Gastrocnemius medialis (tissue), 4 donors: Measurements from ENCODE around the gene MICALL2. TPM values are rescaled to one million over a fixed set of nuclear protein-coding genes. Genes with fewer than 3 reads are reported as not detected.

Experiments used
- ATAC-seq, 2 donors: fragments of 150-250 bp; one replicate each; pipeline ENCODE4 v1.9.1; 2016
- DNase-seq, 2 donors: peaks; one replicate each; pipeline ENCODE4 v3.0.0-alpha.2; 2019
- H3K27ac ChIP-seq, 4 donors: fragments of 200-600 bp; sonication (generic); 1 replicate in 1 of 4; 2 replicates in 3 of 4; pipeline ENCODE4 v1.5.1; 2016 to 2018; ENCODE audit warnings: mild to moderate bottlenecking in 2 of 4, moderate library complexity in 1 of 4
- H3K27me3 ChIP-seq, 3 donors: fragments of 200-600 bp; sonication (generic) in 2 of 3; 1 replicate in 1 of 3; 2 replicates in 2 of 3; pipeline versions ENCODE4 v1.5.1 to v1.6.0; 2016 to 2019; ENCODE audit warnings: mild to moderate bottlenecking in 1 of 3, moderate library complexity in 1 of 3
- H3K36me3 ChIP-seq, 2 donors: fragments of 200-600 bp; sonication (generic) in 1 of 2; one replicate each; pipeline ENCODE4 v1.5.1; 2017 to 2018
- H3K4me1 ChIP-seq, 2 donors: fragments of 200-600 bp; sonication (generic) in 1 of 2; one replicate each; pipeline ENCODE4 v1.5.1; 2016 to 2017; ENCODE audit warnings: mild to moderate bottlenecking in 2 of 2
- H3K4me3 ChIP-seq, 4 donors: fragments of 200-600 bp; sonication (generic) in 3 of 4; 1 replicate in 1 of 4; 2 replicates in 3 of 4; pipeline ENCODE4 v1.5.1; 2016 to 2019; ENCODE audit warnings: mild to moderate bottlenecking in 2 of 4
- H3K9me3 ChIP-seq, 3 donors: fragments of 200-600 bp; sonication (generic) in 2 of 3; 1 replicate in 1 of 3; 2 replicates in 2 of 3; pipeline ENCODE4 v1.5.1; 2016 to 2019
- CTCF ChIP-seq, 5 experiments: fragments of 450-650 bp in 3 of 5; fragments of 200-600 bp in 2 of 5; sonication (generic) in 2 of 5; IDR thresholded peaks in 4 of 5; conservative IDR thresholded peaks in 1 of 5; 1 replicate in 4 of 5; 2 replicates in 1 of 5; pipeline ENCODE4 v1.5.1; 2016 to 2019; ENCODE audit warnings: antibody characterized with exemption in 5 of 5, mild to moderate bottlenecking in 3 of 5, moderate library complexity in 3 of 5
- POLR2A ChIP-seq, 2 donors: fragments of 450-650 bp; IDR thresholded peaks; one replicate each; pipeline ENCODE4 v1.6.1; 2017; ENCODE audit warnings: antibody characterized with exemption in 2 of 2, mild to moderate bottlenecking in 2 of 2, moderate library complexity in 2 of 2
- in situ Hi-C, 4 donors: fragments of 200-750 bp; cut with MboI; loops; one replicate each; pipeline versions ENCODE4 v1.15.0 to v1.8.0; 2017; ENCODE audit warnings: low sequenced_read_pairs in 4 of 4
- intact Hi-C: fragments of 100-400 bp; cut with DNase I; formaldehyde crosslinking; loops from one replicate; pipeline ENCODE4 v1.15.1; 2023; ENCODE audit warnings: low total_unique reads
- total RNA-seq, 4 donors: library from RNA; depleted of rRNA; stranded (reverse); fragments of >200 nt; gene quantifications; one replicate each; pipeline versions ENCODE4 v1.1.0 to v1.2.3, GENCODE V29; 2016

The MICALL2 gene
- total RNA-seq, 4 donors from 2014 or later: 1.6 to 4.8 (median 2.4) TPM

GRCh38 chr7:1440620-1441019 is 18.6 kb downstream of the MICALL2 start:
- ATAC-seq: no peak
- Histone ChIP-seq H3K27me3 (no peaks in the 10 kb centered on the region), H3K27ac (no peak overlapping the region), H3K4me3 (no peak overlapping the region), H3K4me1 (no peaks in the 10 kb centered on the region), H3K9me3 (no peaks in the 10 kb centered on the region), H3K36me3 (no peaks in the 10 kb centered on the region)
- in situ Hi-C loops: no loop called here
- intact Hi-C loops: no loop called here
- no peak for TF ChIP-seq POLR2A (IDR thresholded peaks at IDR 0.05)
- DNase-seq: no peak

- Histone ChIP-seq H3K4me1 (no peaks in the 10 kb centered on the region), H3K36me3 (no peaks in the 10 kb centered on the region), H3K27ac (no peak overlapping the region), H3K27me3 (no peaks in the 10 kb centered on the region), H3K4me3 (no peak overlapping the region), H3K9me3 (no peaks in the 10 kb centered on the region)
- ATAC-seq (no peak), DNase-seq (no peak)
- in situ Hi-C loops (no loop called here), intact Hi-C loops (no loop called here)
- TF ChIP-seq CTCF (IDR thresholded peaks at IDR 0.05 in 4 of 5, conservative IDR thresholded peaks at IDR 0.05 in 1 of 5): peak in 1 of 5 experiments; percentile 32
- TF ChIP-seq POLR2A (IDR thresholded peaks at IDR 0.05): no peak
These were observed 19.6 kb downstream of the MICALL2 start for GRCh38 chr7:1439373-1440363.

GRCh38 chr7:1438821-1439220 is 20.4 kb downstream of the MICALL2 start:
- intact Hi-C loops: no loop called here
- DNase-seq (no peak), ATAC-seq (no peak)
- Histone ChIP-seq H3K9me3 (no peaks in the 10 kb centered on the region), H3K27ac (no peak overlapping the region), H3K36me3 (no peaks in the 10 kb centered on the region), H3K27me3 (no peaks in the 10 kb centered on the region), H3K4me1 (no peaks in the 10 kb centered on the region), H3K4me3 (no peak overlapping the region)
- in situ Hi-C loops: no loop called here
- TF ChIP-seq POLR2A (IDR thresholded peaks at IDR 0.05): no peak
- TF ChIP-seq CTCF (IDR thresholded peaks at IDR 0.05 in 4 of 5, conservative IDR thresholded peaks at IDR 0.05 in 1 of 5): no peak

GRCh38 chr7:1438208-1438607 is 21.1 kb downstream of the MICALL2 start:
- Histone ChIP-seq H3K9me3 (no peaks in the 10 kb centered on the region), H3K27ac (no peak overlapping the region), H3K4me1 (no peaks in the 10 kb centered on the region), H3K36me3 (no peaks in the 10 kb centered on the region), H3K27me3 (no peaks in the 10 kb centered on the region), H3K4me3 (no peak overlapping the region)
- ATAC-seq (no peak), DNase-seq (no peak)
- intact Hi-C loops: no loop called here
- TF ChIP-seq CTCF (IDR thresholded peaks at IDR 0.05 in 4 of 5, conservative IDR thresholded peaks at IDR 0.05 in 1 of 5): no peak
- no peak for TF ChIP-seq POLR2A (IDR thresholded peaks at IDR 0.05)
- in situ Hi-C loops: no loop called here

GRCh38 chr7:1437155-1437880 is 22.0 kb downstream of the MICALL2 start:
- in situ Hi-C loops (no loop called here), intact Hi-C loops (no loop called here)
- Histone ChIP-seq H3K9me3 (no peaks in the 10 kb centered on the region), H3K27me3 (peaks cover 0 to under 1% (median under 1%) of the 10 kb centered on the region in 3 donors), H3K27ac (no peak overlapping the region), H3K36me3 (no peaks in the 10 kb centered on the region), H3K4me1 (no peaks in the 10 kb centered on the region), H3K4me3 (no peak overlapping the region)
- DNase-seq (no peak), ATAC-seq (no peak)
- TF ChIP-seq POLR2A (IDR thresholded peaks at IDR 0.05) (no peak), CTCF (IDR thresholded peaks at IDR 0.05 in 4 of 5, conservative IDR thresholded peaks at IDR 0.05 in 1 of 5) (no peak)
